Loucy (cell line): ENCODE data around the gene BCR.
A peak's percentile ranks its signal among the peaks of the same experiment; 100 is the strongest.

ENCODE experiments used
- H2AFZ ChIP-seq: fragments of 200-600 bp; sonication (generic); 2 replicates; pipeline ENCODE4 v1.6.0; 2016; ENCODE audit warnings: antibody characterized with exemption, mild to moderate bottlenecking, low read length, moderate library complexity
- H3F3A ChIP-seq: fragments of 200-600 bp; 2 replicates; pipeline ENCODE4 v1.6.0; 2016; ENCODE audit warnings: antibody characterized with exemption, low read depth, mild to moderate bottlenecking
- H3K27me3 ChIP-seq: fragments of 200-600 bp; sonication (generic); 2 replicates; pipeline ENCODE4 v1.6.1; 2014; ENCODE audit warnings: low read length, mild to moderate bottlenecking; ENCODE audit not compliant: insufficient read depth, poor library complexity, severe bottlenecking
- H3K36me3 ChIP-seq: fragments of 200-600 bp; sonication (generic); 2 replicates; pipeline ENCODE4 v1.6.1; 2016; ENCODE audit warnings: low read length; ENCODE audit not compliant: insufficient read depth
- H3K4me1 ChIP-seq: fragments of 200-600 bp; sonication (generic); 2 replicates; pipeline ENCODE4 v1.5.1; 2014; ENCODE audit warnings: low read length, mild to moderate bottlenecking; ENCODE audit not compliant: insufficient read depth, poor library complexity, severe bottlenecking
- H3K4me2 ChIP-seq: fragments of 200-600 bp; sonication (generic); 2 replicates; pipeline ENCODE4 v1.6.0; 2014; ENCODE audit warnings: antibody characterized with exemption, low read length, low read depth, mild to moderate bottlenecking; ENCODE audit not compliant: poor library complexity, severe bottlenecking
- H3K4me3 ChIP-seq: fragments of 200-600 bp; sonication (generic); 2 replicates; pipeline ENCODE4 v1.5.1; 2014; ENCODE audit warnings: low read length, mild to moderate bottlenecking, mixed read lengths; ENCODE audit not compliant: poor library complexity, severe bottlenecking
- H3K79me2 ChIP-seq: fragments of 200-600 bp; sonication (generic); 2 replicates; pipeline ENCODE4 v1.6.1; 2014; ENCODE audit warnings: low read length; ENCODE audit not compliant: insufficient read depth
- H3K9ac ChIP-seq: fragments of 200-600 bp; sonication (generic); 2 replicates; pipeline ENCODE4 v1.6.0; 2014; ENCODE audit warnings: mild to moderate bottlenecking, low read depth, low read length, moderate library complexity; ENCODE audit not compliant: poor library complexity, severe bottlenecking
- H3K9me2 ChIP-seq: fragments of 200-600 bp; sonication (generic); replicated peaks from 2 replicates; pipeline ENCODE4 v1.6.1; 2016; ENCODE audit warnings: low read depth, low read length, mixed read lengths
- H3K9me3 ChIP-seq: fragments of 200-600 bp; sonication (generic); 2 replicates; pipeline ENCODE4 v1.6.1; 2014; ENCODE audit warnings: mild to moderate bottlenecking, antibody characterized with exemption, low read length, low read depth; ENCODE audit not compliant: insufficient read depth
- H4K20me1 ChIP-seq: fragments of 200-600 bp; sonication (generic); 2 replicates; pipeline ENCODE4 v1.6.0; 2014; ENCODE audit warnings: antibody characterized with exemption, low read length, mild to moderate bottlenecking; ENCODE audit not compliant: insufficient read depth, poor library complexity, severe bottlenecking
- EZH2phosphoT487 ChIP-seq: fragments of 200-600 bp; IDR thresholded peaks from 2 replicates; pipeline ENCODE4 v1.6.1; 2018; ENCODE audit warnings: antibody characterized with exemption, mild to moderate bottlenecking, moderate library complexity, borderline replicate concordance
- TF ChIP-seq, protein P1 (sequence below): fragments of 200-600 bp; sonication (generic); conservative IDR thresholded peaks from 2 replicates; pipeline ENCODE4 v1.5.1; 2014; ENCODE audit warnings: mild to moderate bottlenecking, antibody characterized with exemption, low read length

BCR gene

DNA sequence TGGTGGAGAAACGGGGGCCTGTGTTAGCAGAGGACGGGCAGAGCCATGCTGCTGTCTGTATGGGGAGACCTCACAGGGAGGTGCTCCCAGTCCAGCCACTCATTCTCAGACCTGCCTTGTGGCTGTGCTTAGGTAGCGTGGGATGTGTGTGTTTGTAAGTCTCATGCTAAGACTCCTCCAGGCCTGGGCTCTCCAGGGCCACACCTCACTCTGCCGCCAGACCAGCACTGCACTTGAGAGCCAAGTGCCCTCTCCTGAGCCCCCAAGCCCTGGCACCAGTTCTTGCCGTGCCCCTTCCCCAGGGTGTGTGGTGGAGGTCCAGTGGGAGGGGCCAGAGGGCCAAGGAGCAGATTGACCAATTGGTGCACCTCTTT is 108.8 kb downstream of the BCR start:
- Histone ChIP-seq H3K9ac (no peak overlapping the region), H3K4me2 (no peak overlapping the region), H3K79me2 (no peaks in the 10 kb centered on the region), H3K9me2 (no peaks in the 10 kb centered on the region), H3K9me3 (no peaks in the 10 kb centered on the region), H4K20me1 (peaks cover 14% of the 10 kb centered on the region), H3K36me3 (peaks cover 100% of the 10 kb centered on the region), H2AFZ (no peak overlapping the region), H3K27me3 (no peaks in the 10 kb centered on the region), H3K4me1 (no peaks in the 10 kb centered on the region), H3F3A (no peaks in the 10 kb centered on the region), H3K4me3 (no peak overlapping the region)
- TF ChIP-seq, protein P1, sequence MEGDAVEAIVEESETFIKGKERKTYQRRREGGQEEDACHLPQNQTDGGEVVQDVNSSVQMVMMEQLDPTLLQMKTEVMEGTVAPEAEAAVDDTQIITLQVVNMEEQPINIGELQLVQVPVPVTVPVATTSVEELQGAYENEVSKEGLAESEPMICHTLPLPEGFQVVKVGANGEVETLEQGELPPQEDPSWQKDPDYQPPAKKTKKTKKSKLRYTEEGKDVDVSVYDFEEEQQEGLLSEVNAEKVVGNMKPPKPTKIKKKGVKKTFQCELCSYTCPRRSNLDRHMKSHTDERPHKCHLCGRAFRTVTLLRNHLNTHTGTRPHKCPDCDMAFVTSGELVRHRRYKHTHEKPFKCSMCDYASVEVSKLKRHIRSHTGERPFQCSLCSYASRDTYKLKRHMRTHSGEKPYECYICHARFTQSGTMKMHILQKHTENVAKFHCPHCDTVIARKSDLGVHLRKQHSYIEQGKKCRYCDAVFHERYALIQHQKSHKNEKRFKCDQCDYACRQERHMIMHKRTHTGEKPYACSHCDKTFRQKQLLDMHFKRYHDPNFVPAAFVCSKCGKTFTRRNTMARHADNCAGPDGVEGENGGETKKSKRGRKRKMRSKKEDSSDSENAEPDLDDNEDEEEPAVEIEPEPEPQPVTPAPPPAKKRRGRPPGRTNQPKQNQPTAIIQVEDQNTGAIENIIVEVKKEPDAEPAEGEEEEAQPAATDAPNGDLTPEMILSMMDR = no peak
- TF ChIP-seq EZH2phosphoT487 = no peak

DNA sequence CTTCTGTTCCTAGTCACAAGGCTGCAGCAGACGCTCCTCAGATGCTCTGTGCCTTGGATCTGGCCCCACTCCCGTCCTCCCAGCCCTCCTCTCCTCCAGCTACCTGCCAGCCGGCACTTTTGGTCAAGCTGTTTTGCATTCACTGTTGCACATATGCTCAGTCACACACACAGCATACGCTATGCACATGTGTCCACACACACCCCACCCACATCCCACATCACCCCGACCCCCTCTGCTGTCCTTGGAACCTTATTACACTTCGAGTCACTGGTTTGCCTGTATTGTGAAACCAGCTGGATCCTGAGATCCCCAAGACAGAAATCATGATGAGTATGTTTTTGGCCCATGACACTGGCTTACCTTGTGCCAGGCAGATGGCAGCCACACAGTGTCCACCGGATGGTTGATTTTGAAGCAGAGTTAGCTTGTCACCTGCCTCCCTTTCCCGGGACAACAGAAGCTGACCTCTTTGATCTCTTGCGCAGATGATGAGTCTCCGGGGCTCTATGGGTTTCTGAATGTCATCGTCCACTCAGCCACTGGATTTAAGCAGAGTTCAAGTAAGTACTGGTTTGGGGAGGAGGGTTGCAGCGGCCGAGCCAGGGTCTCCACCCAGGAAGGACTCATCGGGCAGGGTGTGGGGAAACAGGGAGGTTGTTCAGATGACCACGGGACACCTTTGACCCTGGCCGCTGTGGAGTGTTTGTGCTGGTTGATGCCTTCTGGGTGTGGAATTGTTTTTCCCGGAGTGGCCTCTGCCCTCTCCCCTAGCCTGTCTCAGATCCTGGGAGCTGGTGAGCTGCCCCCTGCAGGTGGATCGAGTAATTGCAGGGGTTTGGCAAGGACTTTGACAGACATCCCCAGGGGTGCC is 109.8 kb downstream of the BCR start:
- Histone ChIP-seq H3K27me3 (no peaks in the 10 kb centered on the region), H3K36me3 (peaks cover 100% of the 10 kb centered on the region), H4K20me1 (peaks cover 12% of the 10 kb centered on the region), H2AFZ (no peak overlapping the region), H3K4me2 (no peak overlapping the region), H3K4me1 (no peaks in the 10 kb centered on the region), H3K4me3 (no peak overlapping the region), H3K9me2 (no peaks in the 10 kb centered on the region), H3K9ac (no peak overlapping the region), H3F3A (no peaks in the 10 kb centered on the region), H3K79me2 (no peaks in the 10 kb centered on the region), H3K9me3 (no peaks in the 10 kb centered on the region)
- TF ChIP-seq, protein P1 = peak; percentile 76
- TF ChIP-seq EZH2phosphoT487 = no peak

DNA sequence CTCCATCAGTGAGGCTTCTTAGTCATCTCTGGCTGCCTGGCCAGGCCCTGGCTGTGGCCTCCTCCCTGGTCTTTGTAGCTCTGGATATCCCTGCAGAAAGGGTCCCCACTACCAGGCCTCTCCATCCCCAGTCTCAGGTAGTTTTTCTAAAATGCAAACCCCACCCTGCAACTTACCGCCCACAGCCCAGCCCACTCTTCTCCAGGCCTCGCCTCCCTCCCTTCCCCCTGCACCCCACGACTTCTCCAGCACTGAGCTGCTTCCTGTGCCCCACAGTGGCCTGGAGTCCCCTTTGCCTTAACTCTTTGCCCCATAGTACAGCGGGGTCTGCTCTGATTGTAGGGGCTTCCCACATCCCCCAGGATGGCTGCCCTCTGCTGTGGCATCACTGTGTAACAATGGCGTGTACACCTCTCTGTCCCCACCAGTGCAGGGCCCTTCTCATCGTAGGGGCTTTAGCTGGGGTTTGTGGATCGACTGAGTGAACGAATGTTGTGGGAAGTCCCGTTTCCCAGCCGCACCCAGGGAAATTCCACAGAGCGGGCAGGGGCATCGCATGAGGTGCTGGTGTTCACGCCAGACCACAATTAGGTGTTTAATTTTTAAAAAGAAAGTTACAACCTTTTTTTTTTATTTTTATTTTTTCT is 111.6 kb downstream of the BCR start:
- TF ChIP-seq, protein P1 = no peak
- TF ChIP-seq EZH2phosphoT487 = no peak
- Histone ChIP-seq H3K4me3 (no peak overlapping the region), H3K9me2 (no peaks in the 10 kb centered on the region), H3K4me2 (no peak overlapping the region), H3K9me3 (no peaks in the 10 kb centered on the region), H2AFZ (no peak overlapping the region), H3K79me2 (no peaks in the 10 kb centered on the region), H3K9ac (no peak overlapping the region), H3K4me1 (no peaks in the 10 kb centered on the region), H3K27me3 (no peaks in the 10 kb centered on the region), H3K36me3 (peaks cover 98% of the 10 kb centered on the region), H3F3A (no peaks in the 10 kb centered on the region), H4K20me1 (peaks cover 8% of the 10 kb centered on the region)
